ENCODE data around the gene SORT1. TPM values are rescaled to one million over a fixed set of nuclear protein-coding genes. Genes with fewer than 3 reads are reported as not detected.

The SORT1 gene
- total and polyA plus RNA-seq, 2 of the 13 experiments (the other 11 are each of a cell fraction or from before 2014, with no cell fraction given) = 32.4 to 93.0 TPM

DNA sequence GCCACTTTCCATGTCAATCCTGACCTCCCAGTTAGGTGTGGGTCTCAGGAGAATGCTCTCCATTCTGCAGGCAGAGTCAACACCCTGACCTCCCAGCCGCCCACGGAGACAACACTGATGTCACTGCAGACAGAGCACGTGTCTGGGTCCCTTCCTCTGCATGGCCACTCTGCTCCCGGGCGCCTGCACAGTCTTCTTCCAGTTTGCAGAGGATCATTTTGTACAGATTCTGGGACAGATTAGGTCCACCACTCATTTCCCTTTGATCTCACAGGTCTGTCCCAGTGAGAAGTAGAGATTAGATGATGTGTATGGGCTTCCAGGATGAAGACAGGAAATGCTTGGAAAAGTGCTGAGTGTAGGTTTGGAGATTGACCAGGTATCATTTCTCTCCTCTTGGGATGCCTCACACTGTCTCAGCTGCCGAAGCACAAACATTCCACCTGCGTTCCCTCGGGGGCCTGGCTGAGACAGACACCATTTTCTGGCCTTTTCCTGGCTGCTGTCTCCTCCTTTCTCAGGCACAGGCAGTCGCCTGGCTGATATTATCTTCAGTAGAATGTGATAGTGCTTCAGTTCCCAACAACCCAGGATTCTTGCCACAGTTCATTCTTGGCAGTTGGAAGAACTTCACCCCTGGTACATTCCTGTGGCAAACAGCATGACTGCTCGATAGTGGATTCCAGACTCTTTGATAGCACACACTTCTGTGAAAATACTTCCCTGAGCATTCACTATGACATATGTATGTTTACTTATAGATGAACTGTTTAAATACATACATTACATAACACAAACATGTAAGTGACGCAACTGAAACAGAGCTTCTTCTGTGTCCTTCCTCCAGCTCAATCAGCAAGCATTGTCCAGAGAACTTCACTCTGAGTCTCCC is 98.8 kb downstream of the SORT1 start (continued):
- TF ChIP-seq, protein P1, sequence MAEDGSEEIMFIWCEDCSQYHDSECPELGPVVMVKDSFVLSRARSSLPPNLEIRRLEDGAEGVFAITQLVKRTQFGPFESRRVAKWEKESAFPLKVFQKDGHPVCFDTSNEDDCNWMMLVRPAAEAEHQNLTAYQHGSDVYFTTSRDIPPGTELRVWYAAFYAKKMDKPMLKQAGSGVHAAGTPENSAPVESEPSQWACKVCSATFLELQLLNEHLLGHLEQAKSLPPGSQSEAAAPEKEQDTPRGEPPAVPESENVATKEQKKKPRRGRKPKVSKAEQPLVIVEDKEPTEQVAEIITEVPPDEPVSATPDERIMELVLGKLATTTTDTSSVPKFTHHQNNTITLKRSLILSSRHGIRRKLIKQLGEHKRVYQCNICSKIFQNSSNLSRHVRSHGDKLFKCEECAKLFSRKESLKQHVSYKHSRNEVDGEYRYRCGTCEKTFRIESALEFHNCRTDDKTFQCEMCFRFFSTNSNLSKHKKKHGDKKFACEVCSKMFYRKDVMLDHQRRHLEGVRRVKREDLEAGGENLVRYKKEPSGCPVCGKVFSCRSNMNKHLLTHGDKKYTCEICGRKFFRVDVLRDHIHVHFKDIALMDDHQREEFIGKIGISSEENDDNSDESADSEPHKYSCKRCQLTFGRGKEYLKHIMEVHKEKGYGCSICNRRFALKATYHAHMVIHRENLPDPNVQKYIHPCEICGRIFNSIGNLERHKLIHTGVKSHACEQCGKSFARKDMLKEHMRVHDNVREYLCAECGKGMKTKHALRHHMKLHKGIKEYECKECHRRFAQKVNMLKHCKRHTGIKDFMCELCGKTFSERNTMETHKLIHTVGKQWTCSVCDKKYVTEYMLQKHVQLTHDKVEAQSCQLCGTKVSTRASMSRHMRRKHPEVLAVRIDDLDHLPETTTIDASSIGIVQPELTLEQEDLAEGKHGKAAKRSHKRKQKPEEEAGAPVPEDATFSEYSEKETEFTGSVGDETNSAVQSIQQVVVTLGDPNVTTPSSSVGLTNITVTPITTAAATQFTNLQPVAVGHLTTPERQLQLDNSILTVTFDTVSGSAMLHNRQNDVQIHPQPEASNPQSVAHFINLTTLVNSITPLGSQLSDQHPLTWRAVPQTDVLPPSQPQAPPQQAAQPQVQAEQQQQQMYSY (CRISPR knock-in tag; IDR thresholded peaks at IDR 0.05) = no peak
- TF ChIP-seq, protein P2, sequence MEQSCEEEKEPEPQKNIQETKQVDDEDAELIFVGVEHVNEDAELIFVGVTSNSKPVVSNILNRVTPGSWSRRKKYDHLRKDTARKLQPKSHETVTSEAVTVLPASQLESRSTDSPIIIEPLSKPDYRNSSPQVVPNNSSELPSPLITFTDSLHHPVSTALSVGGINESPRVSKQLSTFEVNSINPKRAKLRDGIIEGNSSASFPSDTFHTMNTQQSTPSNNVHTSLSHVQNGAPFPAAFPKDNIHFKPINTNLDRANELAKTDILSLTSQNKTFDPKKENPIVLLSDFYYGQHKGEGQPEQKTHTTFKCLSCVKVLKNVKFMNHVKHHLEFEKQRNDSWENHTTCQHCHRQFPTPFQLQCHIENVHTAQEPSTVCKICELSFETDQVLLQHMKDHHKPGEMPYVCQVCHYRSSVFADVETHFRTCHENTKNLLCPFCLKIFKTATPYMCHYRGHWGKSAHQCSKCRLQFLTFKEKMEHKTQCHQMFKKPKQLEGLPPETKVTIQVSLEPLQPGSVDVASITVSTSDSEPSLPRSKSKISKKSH (CRISPR knock-in tag; IDR thresholded peaks at IDR 0.05; ENCODE audit: borderline replicate concordance) = peak; percentile 70; the same call in 1 of the 2 replicates
- TF ChIP-seq, protein P3, sequence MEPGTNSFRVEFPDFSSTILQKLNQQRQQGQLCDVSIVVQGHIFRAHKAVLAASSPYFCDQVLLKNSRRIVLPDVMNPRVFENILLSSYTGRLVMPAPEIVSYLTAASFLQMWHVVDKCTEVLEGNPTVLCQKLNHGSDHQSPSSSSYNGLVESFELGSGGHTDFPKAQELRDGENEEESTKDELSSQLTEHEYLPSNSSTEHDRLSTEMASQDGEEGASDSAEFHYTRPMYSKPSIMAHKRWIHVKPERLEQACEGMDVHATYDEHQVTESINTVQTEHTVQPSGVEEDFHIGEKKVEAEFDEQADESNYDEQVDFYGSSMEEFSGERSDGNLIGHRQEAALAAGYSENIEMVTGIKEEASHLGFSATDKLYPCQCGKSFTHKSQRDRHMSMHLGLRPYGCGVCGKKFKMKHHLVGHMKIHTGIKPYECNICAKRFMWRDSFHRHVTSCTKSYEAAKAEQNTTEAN (CRISPR knock-in tag; conservative IDR thresholded peaks at IDR 0.05) = peak; percentile 77; the same call in 1 of the 2 replicates
- TF ChIP-seq, protein P4, sequence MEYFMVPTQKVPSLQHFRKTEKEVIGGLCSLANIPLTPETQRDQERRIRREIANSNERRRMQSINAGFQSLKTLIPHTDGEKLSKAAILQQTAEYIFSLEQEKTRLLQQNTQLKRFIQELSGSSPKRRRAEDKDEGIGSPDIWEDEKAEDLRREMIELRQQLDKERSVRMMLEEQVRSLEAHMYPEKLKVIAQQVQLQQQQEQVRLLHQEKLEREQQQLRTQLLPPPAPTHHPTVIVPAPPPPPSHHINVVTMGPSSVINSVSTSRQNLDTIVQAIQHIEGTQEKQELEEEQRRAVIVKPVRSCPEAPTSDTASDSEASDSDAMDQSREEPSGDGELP (IDR thresholded peaks at IDR 0.05; ENCODE audit: borderline replicate concordance, low read depth) = no peak
- TF ChIP-seq ZNF263 (CRISPR knock-in tag; IDR thresholded peaks at IDR 0.05) = peak; percentile 67; the same call in 1 of the 2 replicates
- no peak for TF ChIP-seq FOXM1 (CRISPR knock-in tag; IDR thresholded peaks at IDR 0.05)
- no peak for TF ChIP-seq CENPT (CRISPR knock-in tag; IDR thresholded peaks at IDR 0.05; ENCODE audit: low read depth)
- TF ChIP-seq, protein P5, sequence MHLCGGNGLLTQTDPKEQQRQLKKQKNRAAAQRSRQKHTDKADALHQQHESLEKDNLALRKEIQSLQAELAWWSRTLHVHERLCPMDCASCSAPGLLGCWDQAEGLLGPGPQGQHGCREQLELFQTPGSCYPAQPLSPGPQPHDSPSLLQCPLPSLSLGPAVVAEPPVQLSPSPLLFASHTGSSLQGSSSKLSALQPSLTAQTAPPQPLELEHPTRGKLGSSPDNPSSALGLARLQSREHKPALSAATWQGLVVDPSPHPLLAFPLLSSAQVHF (CRISPR knock-in tag; IDR thresholded peaks at IDR 0.05) = no peak
- peak; percentile 73; the same call in 1 of the 2 replicates for TF ChIP-seq SIX4 (CRISPR knock-in tag; IDR thresholded peaks at IDR 0.05)
- TF ChIP-seq NR2F6 (IDR thresholded peaks at IDR 0.05) = peak; percentile 75
- peak; percentile 72; the same call in 1 of the 2 replicates for TF ChIP-seq NR2F6 (CRISPR knock-in tag; IDR thresholded peaks at IDR 0.05)
- peak; percentile 23; the same call in 1 of the 2 replicates for TF ChIP-seq HMG20B (CRISPR knock-in tag; conservative IDR thresholded peaks at IDR 0.05)
- TF ChIP-seq, protein P6, sequence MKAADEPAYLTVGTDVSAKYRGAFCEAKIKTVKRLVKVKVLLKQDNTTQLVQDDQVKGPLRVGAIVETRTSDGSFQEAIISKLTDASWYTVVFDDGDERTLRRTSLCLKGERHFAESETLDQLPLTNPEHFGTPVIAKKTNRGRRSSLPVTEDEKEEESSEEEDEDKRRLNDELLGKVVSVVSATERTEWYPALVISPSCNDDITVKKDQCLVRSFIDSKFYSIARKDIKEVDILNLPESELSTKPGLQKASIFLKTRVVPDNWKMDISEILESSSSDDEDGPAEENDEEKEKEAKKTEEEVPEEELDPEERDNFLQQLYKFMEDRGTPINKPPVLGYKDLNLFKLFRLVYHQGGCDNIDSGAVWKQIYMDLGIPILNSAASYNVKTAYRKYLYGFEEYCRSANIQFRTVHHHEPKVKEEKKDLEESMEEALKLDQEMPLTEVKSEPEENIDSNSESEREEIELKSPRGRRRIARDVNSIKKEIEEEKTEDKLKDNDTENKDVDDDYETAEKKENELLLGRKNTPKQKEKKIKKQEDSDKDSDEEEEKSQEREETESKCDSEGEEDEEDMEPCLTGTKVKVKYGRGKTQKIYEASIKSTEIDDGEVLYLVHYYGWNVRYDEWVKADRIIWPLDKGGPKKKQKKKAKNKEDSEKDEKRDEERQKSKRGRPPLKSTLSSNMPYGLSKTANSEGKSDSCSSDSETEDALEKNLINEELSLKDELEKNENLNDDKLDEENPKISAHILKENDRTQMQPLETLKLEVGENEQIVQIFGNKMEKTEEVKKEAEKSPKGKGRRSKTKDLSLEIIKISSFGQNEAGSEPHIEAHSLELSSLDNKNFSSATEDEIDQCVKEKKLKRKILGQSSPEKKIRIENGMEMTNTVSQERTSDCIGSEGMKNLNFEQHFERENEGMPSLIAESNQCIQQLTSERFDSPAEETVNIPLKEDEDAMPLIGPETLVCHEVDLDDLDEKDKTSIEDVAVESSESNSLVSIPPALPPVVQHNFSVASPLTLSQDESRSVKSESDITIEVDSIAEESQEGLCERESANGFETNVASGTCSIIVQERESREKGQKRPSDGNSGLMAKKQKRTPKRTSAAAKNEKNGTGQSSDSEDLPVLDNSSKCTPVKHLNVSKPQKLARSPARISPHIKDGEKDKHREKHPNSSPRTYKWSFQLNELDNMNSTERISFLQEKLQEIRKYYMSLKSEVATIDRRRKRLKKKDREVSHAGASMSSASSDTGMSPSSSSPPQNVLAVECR (CRISPR knock-in tag; IDR thresholded peaks at IDR 0.05; ENCODE audit: borderline replicate concordance) = peak; percentile 58; the same call in 1 of the 2 replicates
- TF ChIP-seq GABPB1 (CRISPR knock-in tag; IDR thresholded peaks at IDR 0.05) = peak; percentile 58
- TF ChIP-seq SNAPC2 (CRISPR knock-in tag; IDR thresholded peaks at IDR 0.05) = 0 out of 2 replicates have a peak, but pooled peaks have one; percentile 36
